HG03521 (cell line): ENCODE data around the gene ONECUT3.

ENCODE experiments used
- ATAC-seq: cut with Tn5 transposase; IDR thresholded peaks from one replicate; pipeline ENCODE4 v1.9.1; 2021; ENCODE audit warnings: mild to moderate bottlenecking, moderate library complexity; ENCODE audit not compliant: unreplicated experiment

ONECUT3 gene

DNA sequence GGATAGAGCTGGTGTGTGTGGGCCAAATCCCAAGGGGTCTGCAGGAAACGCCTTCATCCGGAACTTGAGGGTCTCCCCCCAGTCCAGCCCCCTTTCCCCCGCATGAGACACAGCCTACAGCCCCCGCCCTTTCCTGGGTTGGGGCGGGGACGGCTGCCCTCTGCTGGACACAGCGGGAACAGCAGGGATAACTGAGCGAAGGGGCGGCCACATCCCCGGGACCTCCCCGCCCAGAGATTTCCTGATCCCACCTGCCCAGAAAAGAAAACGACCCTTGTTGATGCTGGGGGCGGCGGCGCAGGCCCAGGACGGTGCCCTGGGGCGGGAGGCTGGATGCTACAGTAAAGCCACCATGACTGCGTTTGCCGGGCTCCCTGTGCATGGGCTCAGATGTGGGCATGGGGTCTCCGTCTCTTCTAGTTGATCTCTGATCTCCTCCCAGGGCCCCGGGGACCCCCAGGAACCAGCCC lies 14.2 kb downstream of the ONECUT3 start:
- no peak for ATAC-seq

DNA sequence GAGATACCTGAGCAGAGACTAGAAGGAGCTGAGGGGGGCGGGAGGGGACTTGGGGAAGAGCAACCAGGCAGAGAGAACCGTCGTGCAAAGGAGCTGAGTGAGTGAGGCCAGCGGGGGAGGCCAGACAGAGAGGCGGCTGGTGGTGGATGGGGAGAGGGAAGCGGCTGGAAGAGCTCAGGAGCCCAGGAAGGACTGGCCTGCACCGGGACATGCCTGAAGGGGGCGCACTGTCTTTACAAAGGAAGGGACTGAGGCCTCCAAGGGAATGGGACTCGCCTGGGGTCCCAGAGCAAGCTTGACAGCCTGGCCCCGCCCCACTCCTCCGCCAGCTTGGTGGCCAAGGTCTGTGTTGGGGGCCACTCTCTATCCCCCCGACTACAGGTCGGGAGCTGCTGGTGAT lies 14.9 kb downstream of the ONECUT3 start:
- ATAC-seq: no peak

DNA sequence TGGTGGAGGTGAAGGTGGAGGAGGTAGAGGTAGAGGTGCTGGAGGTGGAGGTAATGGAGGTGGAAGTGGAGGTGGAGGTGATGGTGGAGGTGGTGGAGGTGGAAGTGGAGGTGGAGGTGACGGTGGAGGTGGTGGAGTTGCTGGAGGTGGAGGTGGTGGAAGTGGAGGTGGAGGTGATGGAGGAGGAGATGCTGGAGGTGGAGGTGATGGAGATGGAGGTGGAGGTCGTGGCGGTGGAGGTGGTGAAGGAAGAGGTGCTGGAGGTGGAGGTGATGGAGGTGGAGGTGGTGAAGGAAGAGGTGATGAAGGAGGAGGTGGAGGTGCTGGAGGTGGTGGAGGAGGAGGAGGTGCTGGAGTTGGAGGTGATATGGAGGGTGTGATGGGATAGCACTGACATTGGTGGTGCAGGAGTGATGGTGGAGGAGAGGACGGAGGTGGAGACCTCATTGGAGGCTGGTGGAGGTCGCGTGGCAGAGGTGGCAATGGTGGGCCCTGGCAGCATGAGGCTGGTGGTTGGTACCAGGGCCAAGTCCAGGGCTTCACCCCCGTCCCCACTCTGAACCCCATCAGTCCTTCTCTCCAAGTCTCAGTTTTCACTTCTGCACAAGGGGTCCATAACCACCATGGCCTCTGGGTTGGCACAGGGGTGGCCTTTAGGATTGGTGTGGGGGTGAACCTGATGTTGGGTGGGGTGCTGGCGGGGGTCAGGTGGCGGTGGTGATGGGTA lies 15.8 kb downstream of the ONECUT3 start:
- ATAC-seq: no peak

DNA sequence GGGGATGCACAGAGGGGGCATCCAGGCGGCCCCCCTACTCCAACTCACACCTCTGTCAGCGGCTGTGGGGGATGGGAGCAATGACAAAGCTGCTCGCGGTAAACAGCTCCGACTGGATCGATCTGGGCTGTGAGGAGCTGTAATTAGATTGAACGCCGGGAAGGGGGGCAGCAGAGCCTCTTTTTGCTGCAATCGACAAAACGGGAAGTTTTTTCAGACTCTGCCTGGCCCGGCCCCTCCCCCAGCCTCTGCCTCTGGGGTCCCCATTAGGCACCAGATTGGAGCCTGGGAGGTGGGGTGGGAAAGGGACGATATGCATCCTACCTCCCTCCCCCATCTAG lies 16.3 kb downstream of the ONECUT3 start:
- ATAC-seq: no peak

DNA sequence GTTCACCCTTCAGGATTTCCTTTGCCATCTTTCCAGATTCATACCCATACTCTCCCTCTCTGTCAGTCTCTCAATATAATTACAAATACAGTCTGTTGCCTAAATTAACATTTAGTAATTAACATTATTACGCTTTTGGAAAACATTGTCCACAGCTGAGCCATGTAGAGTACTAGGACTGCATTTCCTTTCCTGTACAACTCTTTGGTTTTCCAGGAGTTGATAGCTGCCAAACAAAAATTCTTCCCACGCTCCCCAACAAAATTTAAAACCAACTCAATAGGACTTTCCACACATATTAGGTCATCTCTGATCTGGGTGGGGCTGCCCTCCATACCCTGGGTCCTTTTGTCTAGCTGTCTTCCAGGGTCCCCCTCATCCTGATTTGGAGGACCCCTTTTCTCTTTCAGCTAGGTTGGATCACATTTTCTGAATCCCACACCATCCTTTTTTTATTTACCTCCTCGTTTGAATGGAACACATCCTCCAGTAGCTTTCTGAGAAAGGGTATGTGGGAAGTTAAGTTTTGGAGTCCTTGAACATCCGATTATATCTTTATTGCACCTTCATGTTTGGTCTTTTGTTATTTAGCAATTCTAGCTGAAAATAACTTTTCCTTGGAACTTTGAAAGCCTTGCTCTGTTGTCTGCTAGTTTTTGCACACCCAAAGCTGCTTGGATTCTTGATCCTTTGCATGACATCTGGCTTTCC lies 17.7 kb downstream of the ONECUT3 start:
- no peak for ATAC-seq

DNA sequence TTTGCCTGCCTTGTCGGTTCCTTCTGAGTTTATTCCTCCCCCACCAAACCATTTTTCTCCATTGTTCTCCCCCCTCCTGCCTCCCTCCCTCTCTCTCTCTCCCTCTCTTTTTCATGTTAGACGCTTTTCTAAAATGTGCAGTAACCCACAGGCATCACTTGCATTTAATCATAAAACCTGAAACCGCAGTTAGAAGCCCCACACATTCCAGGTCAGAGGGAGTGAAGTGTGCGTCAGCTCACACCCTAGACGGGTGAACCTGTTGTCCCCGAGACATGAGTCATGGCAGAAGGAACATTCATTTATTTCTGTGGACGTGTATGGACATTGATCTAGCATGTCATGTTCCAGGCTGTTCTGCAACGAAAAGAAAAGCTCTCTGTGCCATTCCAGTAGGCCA lies 19.9 kb downstream of the ONECUT3 start:
- ATAC-seq: no peak

DNA sequence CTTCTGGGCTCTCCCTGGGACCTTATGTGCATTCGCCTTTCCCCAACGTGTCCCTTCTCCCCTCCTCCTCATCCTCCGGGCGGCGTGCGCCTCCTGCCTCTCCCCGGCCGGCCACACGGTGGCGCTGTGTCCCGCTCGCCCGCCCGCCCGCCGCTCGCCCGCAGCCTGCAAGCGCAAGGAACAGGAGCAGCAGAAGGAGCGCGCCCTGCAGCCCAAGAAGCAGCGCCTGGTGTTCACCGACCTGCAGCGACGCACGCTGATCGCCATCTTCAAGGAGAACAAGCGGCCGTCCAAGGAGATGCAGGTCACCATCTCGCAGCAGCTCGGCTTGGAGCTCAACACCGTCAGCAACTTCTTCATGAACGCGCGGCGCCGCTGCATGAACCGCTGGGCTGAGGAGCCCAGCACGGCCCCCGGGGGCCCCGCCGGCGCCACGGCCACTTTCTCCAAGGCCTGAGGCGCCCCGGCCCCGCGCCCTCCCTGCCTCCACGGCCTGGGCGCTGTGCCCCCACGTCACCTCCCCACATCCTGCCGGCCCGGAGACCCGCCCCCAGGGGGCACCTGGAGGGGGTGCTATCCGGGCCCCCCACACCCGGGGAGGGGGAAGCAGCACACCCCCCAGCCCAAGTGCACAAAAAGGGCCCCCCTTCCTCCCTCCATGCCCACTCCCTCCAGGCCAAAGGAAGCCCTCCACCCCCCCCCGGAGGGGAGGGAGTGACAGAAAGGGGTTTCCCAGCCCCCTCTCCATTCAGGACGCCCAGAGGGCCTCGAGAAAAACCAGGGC lies 21.9 kb downstream of the ONECUT3 start:
- ATAC-seq: no peak

DNA sequence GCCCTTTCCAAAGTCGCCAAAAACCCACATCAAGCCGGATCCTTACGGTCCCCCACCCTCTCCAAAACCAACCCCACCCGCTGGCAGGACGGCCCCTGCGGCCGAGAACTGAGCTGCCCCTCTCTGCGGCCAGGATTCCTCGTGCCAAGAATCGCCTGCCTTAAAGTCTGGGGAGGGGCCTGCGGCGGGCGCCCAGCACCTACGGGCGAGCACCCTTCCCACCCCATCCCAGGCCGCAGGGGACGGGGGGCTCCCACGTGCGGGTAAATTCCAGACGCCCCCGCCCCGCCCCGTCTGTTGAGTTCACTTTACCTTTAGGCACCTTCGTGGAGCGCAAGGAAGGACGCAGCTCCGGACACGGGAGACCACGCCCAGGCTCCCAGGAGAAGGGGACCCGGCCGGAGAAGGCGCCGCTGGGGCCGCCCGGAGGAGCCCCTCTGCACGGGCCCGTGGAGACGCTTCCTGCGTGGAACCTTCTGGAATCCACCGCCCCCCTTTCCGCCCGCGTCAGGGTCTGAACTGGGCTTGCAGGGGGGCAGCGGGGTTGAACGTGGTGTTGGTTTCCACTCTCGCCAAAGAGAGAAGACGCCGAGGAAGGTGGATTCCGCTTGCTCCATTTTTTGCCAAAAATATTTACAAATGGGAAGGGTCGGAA lies 22.8 kb downstream of the ONECUT3 start:
- no peak for ATAC-seq

DNA sequence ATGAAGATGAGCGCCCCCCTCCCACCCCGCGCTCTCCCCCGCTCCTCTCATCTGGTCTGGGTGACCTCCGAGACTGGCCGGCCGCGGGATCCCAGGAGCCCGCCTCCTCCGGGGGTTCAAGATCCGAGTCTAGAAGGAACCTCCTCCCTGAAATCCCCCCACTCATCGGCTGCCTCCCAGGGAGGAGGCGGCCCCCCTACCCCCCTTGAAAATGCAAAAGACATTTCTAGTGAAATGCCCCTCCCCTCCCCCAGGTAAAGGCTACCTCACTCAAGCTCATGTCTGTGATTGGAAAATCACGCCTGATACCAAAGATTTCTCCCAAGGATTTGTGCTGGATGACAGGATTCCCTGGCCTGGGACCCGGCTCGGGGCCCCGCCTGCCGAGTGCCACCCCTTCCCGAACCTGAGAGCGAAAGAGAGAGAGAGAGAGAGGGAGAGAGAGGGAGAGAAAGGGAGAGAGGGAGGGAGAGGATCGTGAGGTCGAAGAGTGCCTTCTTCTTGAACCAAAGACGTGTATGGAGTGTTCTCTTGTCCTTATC lies 23.4 kb downstream of the ONECUT3 start:
- ATAC-seq: no peak

DNA sequence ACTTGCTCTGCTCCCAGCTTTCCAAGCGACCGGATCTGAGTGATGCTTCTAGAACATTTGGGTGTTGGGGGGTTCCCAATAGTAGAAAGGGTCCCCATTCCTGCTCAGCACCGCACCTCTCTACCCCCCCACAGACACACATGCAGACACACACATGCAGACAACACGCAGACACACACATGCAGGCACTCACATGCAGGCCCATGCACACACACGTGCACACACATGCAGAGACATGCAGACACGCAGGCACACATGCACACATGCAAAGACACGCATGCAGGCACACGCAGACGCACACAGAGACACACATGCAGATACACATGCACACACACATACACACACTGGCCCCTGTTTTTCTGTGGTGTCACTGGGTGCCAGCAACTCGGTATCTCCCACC lies 23.8 kb downstream of the ONECUT3 start:
- ATAC-seq: no peak

DNA sequence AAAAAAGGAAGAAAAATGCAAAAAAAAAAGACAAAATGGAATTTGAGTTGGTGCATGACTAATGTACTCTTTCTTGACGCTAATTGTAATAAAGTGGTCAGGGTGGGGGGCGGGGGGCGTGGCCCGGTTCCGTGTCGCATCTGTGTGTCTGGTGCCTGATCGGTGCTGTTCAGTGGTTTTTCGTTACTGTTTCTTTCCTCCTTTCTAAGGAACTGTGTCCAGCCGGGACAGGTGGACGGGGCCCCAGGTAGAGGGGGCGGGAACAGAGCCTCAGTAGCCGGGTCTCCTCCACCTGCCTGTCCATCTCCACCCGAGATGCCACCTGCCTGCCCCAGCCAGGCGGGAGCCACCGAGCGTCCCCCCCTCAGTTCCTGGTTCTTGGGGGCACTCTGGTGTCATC lies 26.3 kb downstream of the ONECUT3 start:
- ATAC-seq: no peak

DNA sequence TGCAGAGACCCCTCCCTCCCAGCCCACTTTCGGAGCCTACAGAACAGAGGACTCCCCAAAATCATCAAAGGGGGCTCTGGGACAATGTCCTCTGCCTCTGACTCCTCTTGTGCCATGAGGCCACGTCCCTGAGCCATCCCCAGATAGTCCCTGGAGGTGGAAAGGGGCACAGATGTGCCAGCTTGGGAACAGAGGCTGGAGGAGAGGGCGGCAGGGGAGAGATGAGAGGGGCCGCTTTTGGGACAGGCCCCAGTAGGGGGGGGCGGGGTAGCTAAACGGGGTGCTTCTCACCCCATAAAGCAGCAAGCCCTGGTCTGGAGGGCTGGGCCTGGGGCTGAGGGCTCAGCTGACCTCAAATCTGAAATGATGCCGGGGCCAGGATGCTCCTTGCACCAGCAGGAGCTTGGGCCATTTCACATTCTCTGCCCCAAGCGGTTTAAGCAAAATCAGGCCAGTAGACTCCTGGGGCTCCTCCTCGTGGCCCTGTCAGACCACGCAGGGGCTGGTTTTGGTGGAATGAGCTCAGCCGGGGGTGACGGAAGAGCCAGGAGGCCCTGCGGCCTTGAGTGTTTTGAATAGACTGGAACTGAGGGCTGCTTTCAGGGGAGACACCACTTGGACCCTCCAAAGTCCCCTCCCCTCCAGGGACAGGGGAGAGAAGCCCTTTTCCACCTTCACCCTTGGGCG lies 27.1 kb downstream of the ONECUT3 start:
- ATAC-seq: no peak

DNA sequence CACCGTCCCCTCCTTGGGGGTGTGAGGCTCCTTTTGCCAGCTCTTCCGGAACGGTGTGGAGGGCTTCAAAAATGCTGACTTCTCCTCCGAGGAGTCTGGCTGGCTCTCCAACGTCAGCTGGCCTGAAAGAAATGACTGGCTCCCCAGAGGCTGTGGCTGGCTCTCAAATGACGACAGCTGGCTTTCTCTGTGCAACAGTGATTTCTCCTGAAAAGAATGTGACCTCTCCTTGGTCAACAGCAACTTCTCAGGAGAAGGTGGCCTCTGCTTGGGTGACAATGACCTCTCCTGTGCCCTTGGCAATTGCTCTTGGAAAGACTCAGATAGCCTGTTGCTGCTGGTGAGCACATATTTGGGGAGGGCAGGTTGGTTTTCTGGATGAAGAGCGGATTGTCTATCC lies 29.2 kb downstream of the ONECUT3 start:
- ATAC-seq: no peak

DNA sequence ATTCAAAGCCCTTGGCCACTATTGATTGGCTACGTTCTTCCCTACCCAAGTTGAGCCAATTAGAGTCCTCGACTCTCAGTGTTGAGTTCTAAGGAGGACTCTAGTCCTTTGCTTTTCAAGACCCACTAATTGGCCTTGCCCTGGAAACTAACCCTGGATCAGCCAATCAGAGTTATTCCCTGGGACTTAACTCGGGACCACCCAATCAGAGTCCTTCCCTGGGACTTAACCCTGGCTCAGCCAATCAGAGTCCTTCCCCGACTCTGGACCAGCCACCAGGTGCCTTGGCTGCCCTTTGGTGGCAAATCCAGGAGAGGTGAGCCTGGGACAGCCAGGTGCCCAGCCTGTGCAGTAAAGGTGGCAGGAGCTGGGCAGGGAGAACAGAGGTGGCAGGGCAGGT lies 30.0 kb downstream of the ONECUT3 start:
- no peak for ATAC-seq

DNA sequence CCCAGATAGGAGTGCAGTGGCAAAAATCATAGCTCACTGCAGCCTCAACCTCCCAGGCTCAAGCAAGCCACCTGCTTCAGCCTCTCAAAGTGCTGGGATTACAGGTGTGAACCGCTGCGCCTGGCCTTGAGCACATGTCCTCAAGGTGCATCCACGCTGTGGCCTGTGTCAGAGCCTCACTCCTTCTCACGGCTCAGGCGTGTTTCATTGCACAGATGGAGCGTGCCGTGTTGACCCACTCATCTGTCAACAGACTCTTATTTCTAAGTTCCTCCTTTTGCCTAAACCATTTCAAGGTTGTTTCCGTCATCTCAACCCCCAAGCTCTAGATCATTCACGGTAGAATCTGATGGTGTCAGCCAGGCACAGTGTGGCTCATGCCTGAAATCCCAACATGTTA lies 30.6 kb downstream of the ONECUT3 start:
- ATAC-seq: no peak

DNA sequence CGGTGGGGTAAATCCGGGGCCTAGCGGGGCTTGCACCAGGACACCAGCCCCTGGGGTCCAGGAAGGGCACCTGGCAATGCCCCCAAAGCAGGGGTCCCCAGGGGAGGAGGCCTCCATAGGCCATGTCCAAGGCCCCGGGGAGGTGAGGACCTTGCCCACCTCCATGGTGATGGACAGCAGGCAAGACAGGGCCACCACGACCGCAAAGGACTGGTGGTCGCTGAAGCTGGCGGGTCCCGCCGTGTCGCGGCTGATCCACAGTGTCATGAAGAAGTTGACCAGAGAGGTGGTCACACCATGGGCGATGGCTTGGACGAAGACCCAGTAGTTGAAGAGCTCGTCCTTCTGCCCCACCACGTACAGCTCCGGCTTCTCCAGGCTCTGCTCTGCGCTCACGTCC lies 32.0 kb downstream of the ONECUT3 start:
- no peak for ATAC-seq

DNA sequence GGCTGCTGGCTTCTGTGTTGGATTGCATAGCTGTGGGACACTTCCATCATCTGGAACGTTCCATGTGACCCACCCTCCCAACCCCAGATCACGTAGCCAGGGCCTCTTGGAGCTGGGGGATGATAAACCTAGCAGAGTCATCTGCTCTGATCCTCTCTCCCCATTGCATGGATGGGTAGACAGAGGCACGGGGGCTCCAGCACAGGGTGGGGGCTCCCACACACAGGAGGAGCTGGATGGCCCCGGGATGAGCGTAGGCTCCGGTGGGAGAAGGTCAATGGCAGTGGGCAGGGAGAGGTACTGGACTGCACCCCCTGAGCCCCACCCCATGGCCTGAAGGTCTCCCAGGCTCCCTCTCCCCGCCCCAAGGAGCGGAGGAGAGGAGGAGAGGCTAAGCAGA lies 33.4 kb downstream of the ONECUT3 start:
- no peak for ATAC-seq

DNA sequence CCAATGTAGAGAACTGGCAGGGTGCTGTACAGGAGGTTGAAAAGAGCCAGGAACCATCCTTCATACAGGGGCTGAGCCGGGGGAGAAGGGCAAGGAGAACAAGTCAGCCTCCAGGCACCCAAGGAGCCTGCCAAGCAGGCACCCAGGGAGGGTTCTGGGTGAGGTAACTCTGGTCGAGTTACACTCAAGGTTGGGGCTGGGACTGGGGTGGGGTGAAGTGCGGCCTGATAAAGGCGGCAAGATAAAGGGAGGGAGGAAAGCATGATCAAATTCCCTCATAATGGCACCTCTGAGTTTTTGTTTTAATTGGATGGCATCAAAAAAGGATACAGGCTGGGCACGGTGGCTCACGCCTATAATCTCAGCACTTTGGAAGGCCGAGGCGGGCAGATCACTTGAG lies 33.8 kb downstream of the ONECUT3 start:
- ATAC-seq: no peak

DNA sequence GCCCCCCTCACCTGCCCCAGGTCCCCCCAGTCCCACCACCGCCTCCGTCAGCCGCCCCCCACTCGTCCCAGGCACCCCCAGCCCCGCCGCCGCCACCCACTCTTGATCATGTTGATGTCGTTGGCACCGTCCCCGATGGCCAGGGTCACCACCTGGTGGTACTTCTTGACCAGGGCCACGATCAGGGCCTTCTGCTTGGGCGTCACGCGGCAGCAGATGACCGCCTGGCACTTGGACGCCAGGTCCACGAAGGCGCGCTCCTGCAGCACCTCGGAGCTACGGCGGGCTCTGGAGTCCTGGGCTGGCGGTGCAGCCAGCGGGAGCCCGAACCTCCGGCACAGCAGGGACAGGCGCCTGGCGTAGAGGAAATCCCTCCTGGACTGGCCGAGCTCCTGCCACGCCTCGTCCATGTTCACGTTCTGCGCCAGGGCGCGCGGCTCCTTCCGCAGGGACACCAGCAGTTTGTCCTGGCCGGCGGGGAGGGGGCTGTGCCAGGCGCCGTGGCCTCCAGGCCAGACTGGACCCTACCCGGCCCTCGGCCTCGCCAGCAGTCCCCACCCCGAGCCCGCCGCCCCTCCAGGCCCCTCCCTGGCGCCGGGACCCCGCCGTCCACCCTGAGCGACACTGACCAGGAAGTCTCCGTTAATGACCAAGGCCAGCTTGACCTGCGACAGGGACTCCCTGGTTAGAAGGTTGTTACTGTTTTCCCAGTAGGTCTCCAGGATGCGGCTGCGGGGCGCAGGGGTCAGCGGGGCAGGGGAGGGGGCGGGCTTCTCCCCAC lies 36.1 kb downstream of the ONECUT3 start:
- no peak for ATAC-seq
